Kidney tubule cell (primary cell): Measurements from ENCODE around the gene UTRN.

Experiments
- DNase-seq: peaks from one replicate; pipeline ENCODE4 v3.0.0-alpha.2; 2018; ENCODE audit warnings: low spot score

Gene UTRN

GRCh38 chr6:144284783-144285547 is at the start of gene UTRN:
UTRN (plus strand) TSS chr6:144285335; CDS start chr6:144291829, 6,494 bp downstream.
- DNase-seq, result peak; percentile 83

- no peak for DNase-seq
These were observed 40.4 kb upstream of the UTRN start for GRCh38 chr6:144244688-144245087.

GRCh38 chr6:144246988-144247387 is 38.1 kb upstream of the UTRN start:
- no peak for DNase-seq

GRCh38 chr6:144248003-144248402 is 37.1 kb upstream of the UTRN start:
- DNase-seq, result no peak

- no peak for DNase-seq
These were observed 36.4 kb upstream of the UTRN start for GRCh38 chr6:144248476-144249301.

- no peak for DNase-seq
These were observed 34.9 kb upstream of the UTRN start for GRCh38 chr6:144250276-144250675.

- no peak for DNase-seq
These were observed 32.9 kb upstream of the UTRN start for GRCh38 chr6:144252259-144252658.

- DNase-seq, result no peak
These were observed 25.1 kb upstream of the UTRN start for GRCh38 chr6:144259986-144260385.

- DNase-seq, result no peak
These were observed 22.4 kb upstream of the UTRN start for GRCh38 chr6:144262470-144263369.

GRCh38 chr6:144263786-144264185 is 21.3 kb upstream of the UTRN start:
- no peak for DNase-seq

- DNase-seq, result peak; percentile 93
These were observed 20.7 kb upstream of the UTRN start for GRCh38 chr6:144264270-144265060.

GRCh38 chr6:144265061-144265357 is 20.1 kb upstream of the UTRN start:
- DNase-seq, result peak; percentile 49

- DNase-seq, result peak; percentile 81
These were observed 19.7 kb upstream of the UTRN start for GRCh38 chr6:144265390-144265789.

GRCh38 chr6:144266091-144266649 is 19.0 kb upstream of the UTRN start:
- DNase-seq, result peak; percentile 54

GRCh38 chr6:144268794-144269349 is 16.3 kb upstream of the UTRN start:
- no peak for DNase-seq

- DNase-seq, result no peak
These were observed 8.0 kb upstream of the UTRN start for GRCh38 chr6:144277174-144277573.

- DNase-seq, result no peak
These were observed 7.4 kb upstream of the UTRN start for GRCh38 chr6:144277605-144278227.

- no peak for DNase-seq
These were observed 6.3 kb upstream of the UTRN start for GRCh38 chr6:144278659-144279314.

GRCh38 chr6:144279484-144280150 is 5.5 kb upstream of the UTRN start:
- no peak for DNase-seq
